ENCODE measurements around the gene CMPK1. TPM values are rescaled to one million over a fixed set of nuclear protein-coding genes. Genes with fewer than 3 reads are reported as not detected.

The CMPK1 gene
- total RNA-seq, 2 donors from 2014 or later: 62.0 to 70.3 TPM

- DNase-seq (no peak), ATAC-seq (no peak)
- Histone ChIP-seq H3K36me3 (replicated peaks in 1 of 2; ENCODE audit: insufficient read depth in 1 of 2, low read depth in 2 of 2) (peaks cover 0 to 8% of the 10 kb centered on the region in 2 donors), H3K27me3 (no peaks in the 10 kb centered on the region), H3K4me1 (peaks cover 4% of the 10 kb centered on the region), H3K9me3 (no peaks in the 10 kb centered on the region), H3K4me3 (no peak overlapping the region), H3K27ac (no peak overlapping the region)
- no peak for TF ChIP-seq POLR2A (IDR thresholded peaks at IDR 0.05)
- TF ChIP-seq CTCF (IDR thresholded peaks at IDR 0.05): no peak
- 89 to 92% methylated on average over 3 of the region's 3 CpGs for WGBS, 2 donors
- intact Hi-C loops (cut with DNase I): no loop called here
These were observed 48.9 kb downstream of the CMPK1 start for GRCh38 chr1:47382399-47382983.

- Histone ChIP-seq H3K4me1 (no peaks in the 10 kb centered on the region), H3K36me3 (replicated peaks in 1 of 2; ENCODE audit: insufficient read depth in 1 of 2, low read depth in 2 of 2) (peaks cover 0 to under 1% of the 10 kb centered on the region in 2 donors), H3K27me3 (no peaks in the 10 kb centered on the region), H3K9me3 (no peaks in the 10 kb centered on the region), H3K4me3 (no peak overlapping the region), H3K27ac (no peak overlapping the region)
- 97 to 98% methylated on average over 3 of the region's 3 CpGs for WGBS, 2 donors
- intact Hi-C loops (cut with DNase I): no loop called here
- TF ChIP-seq POLR2A (IDR thresholded peaks at IDR 0.05) (no peak), CTCF (IDR thresholded peaks at IDR 0.05) (no peak)
- ATAC-seq: no peak
- no peak for DNase-seq
These were observed 50.5 kb downstream of the CMPK1 start for GRCh38 chr1:47384083-47384482.

- no peaks in the 10 kb centered on the region for H3K36me3 ChIP-seq (replicated peaks in 1 of 2; ENCODE audit: insufficient read depth in 1 of 2, low read depth in 2 of 2)
- DNase-seq (no peak), ATAC-seq (no peak)
- TF ChIP-seq CTCF (IDR thresholded peaks at IDR 0.05) (no peak), POLR2A (IDR thresholded peaks at IDR 0.05) (no peak)
- no peak overlapping the region for H3K27ac ChIP-seq
- H3K27me3 ChIP-seq: no peaks in the 10 kb centered on the region
- no peaks in the 10 kb centered on the region for H3K4me1 ChIP-seq
- no peak overlapping the region for H3K4me3 ChIP-seq
- intact Hi-C loops (cut with DNase I): no loop called here
- no peaks in the 10 kb centered on the region for H3K9me3 ChIP-seq
- WGBS, 2 donors: 82 to 88% methylated on average over 6 of the region's 6 CpGs
These were observed 51.4 kb downstream of the CMPK1 start for GRCh38 chr1:47385020-47385419.

- no peaks in the 10 kb centered on the region for H3K36me3 ChIP-seq (replicated peaks in 1 of 2; ENCODE audit: insufficient read depth in 1 of 2, low read depth in 2 of 2)
- H3K9me3 ChIP-seq: no peaks in the 10 kb centered on the region
- TF ChIP-seq POLR2A (IDR thresholded peaks at IDR 0.05) (no peak), CTCF (IDR thresholded peaks at IDR 0.05) (no peak)
- H3K4me1 ChIP-seq: no peaks in the 10 kb centered on the region
- intact Hi-C loops (cut with DNase I): no loop called here
- H3K4me3 ChIP-seq: no peak overlapping the region
- WGBS, 2 donors: 95 to 96% methylated on average over 5 of the region's 5 CpGs
- no peaks in the 10 kb centered on the region for H3K27me3 ChIP-seq
- no peak for ATAC-seq
- no peak for DNase-seq
- no peak overlapping the region for H3K27ac ChIP-seq
These were observed 52.7 kb downstream of the CMPK1 start for GRCh38 chr1:47386268-47386667.
